Measurements from ENCODE around the gene MGAT4A. TPM values are rescaled to one million over a fixed set of nuclear protein-coding genes. Genes with fewer than 3 reads are reported as not detected.

MGAT4A gene
- total RNA-seq, 1 experiment from 2014 or later, result 23.0 TPM

DNA sequence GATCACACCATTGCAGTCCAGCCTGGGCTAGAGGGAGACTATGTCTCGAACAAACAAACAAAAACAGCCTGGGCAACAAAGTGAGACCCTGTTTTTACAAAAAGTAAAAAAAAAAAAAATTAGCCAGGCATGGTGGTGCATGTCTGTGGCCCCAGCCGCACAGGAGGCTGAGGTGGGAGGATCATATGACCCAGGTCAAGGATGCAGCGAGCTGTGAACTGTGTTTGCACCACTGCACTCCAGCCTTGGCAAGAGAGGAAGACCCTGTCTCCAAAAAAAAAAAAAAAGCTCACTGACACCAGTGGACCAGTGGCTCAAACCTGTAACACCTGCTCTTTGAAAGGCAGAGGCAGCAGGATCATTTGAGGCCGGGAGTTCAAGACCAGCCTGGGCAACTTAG is 82.5 kb downstream of the MGAT4A start:
- Mint-ChIP-seq H3K9me3 (ENCODE audit: low read depth, unreplicated experiment) (no peaks in the 10 kb centered on the region), H3K27me3 (ENCODE audit: unreplicated experiment) (no peaks in the 10 kb centered on the region), H3K27ac (ENCODE audit: unreplicated experiment) (no peak overlapping the region), H3K4me3 (ENCODE audit: low read depth, unreplicated experiment) (no peak overlapping the region), H3K4me1 (ENCODE audit: low read depth, unreplicated experiment) (peaks cover 7% of the 10 kb centered on the region), H3K36me3 (ENCODE audit: insufficient read depth, unreplicated experiment) (no peaks in the 10 kb centered on the region)
- TF ChIP-seq, protein P1, sequence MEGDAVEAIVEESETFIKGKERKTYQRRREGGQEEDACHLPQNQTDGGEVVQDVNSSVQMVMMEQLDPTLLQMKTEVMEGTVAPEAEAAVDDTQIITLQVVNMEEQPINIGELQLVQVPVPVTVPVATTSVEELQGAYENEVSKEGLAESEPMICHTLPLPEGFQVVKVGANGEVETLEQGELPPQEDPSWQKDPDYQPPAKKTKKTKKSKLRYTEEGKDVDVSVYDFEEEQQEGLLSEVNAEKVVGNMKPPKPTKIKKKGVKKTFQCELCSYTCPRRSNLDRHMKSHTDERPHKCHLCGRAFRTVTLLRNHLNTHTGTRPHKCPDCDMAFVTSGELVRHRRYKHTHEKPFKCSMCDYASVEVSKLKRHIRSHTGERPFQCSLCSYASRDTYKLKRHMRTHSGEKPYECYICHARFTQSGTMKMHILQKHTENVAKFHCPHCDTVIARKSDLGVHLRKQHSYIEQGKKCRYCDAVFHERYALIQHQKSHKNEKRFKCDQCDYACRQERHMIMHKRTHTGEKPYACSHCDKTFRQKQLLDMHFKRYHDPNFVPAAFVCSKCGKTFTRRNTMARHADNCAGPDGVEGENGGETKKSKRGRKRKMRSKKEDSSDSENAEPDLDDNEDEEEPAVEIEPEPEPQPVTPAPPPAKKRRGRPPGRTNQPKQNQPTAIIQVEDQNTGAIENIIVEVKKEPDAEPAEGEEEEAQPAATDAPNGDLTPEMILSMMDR (IDR thresholded peaks at IDR 0.05; ENCODE audit: unreplicated experiment), result no peak
- CTCF ChIA-PET, result interaction anchor here (1.3 to 1.7 kb wide), 3 partner anchors 82 to 221 kb away, joined by 3 to 6 read pairs (median 5); no protein-coding TSS in a partner anchor
- intact Hi-C loops (cut with micrococcal nuclease; ENCODE audit: unreplicated experiment), result no loop called here
- no TSS peak for BruUV-seq (replicated peaks)
- DNase-seq, result no peak

DNA sequence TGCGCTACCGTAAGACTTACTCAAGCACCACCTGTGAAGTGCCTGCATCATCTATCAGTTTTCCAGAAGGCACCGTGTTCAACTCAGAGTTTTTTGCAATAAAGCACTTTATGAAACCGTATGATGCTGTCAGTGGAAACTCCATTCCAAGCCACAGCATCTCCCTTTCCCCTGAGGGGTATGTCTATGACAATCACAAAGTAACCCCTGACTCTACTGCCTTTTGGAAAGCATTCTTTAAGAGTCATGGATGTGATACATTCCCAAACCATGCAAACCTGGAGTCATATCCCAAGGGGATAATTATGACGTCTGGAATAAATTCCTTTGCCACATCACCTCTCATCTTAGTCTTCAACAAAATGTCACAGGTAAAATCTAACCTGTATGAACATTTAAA is 83.3 kb downstream of the MGAT4A start:
- intact Hi-C loops (cut with micrococcal nuclease; ENCODE audit: unreplicated experiment), result no loop called here
- CTCF ChIA-PET, result no interaction called here
- no peaks in the 10 kb centered on the region for H3K36me3 Mint-ChIP-seq (ENCODE audit: insufficient read depth, unreplicated experiment)
- TF ChIP-seq, protein P1 (IDR thresholded peaks at IDR 0.05; ENCODE audit: unreplicated experiment), result no peak
- no peaks in the 10 kb centered on the region for H3K27me3 Mint-ChIP-seq (ENCODE audit: unreplicated experiment)
- no peaks in the 10 kb centered on the region for H3K9me3 Mint-ChIP-seq (ENCODE audit: low read depth, unreplicated experiment)
- H3K4me3 Mint-ChIP-seq (ENCODE audit: low read depth, unreplicated experiment), result no peak overlapping the region
- BruUV-seq (replicated peaks), result no TSS peak
- no peak for DNase-seq
- no peak overlapping the region for H3K27ac Mint-ChIP-seq (ENCODE audit: unreplicated experiment)
- H3K4me1 Mint-ChIP-seq (ENCODE audit: low read depth, unreplicated experiment), result peaks cover 7% of the 10 kb centered on the region

DNA sequence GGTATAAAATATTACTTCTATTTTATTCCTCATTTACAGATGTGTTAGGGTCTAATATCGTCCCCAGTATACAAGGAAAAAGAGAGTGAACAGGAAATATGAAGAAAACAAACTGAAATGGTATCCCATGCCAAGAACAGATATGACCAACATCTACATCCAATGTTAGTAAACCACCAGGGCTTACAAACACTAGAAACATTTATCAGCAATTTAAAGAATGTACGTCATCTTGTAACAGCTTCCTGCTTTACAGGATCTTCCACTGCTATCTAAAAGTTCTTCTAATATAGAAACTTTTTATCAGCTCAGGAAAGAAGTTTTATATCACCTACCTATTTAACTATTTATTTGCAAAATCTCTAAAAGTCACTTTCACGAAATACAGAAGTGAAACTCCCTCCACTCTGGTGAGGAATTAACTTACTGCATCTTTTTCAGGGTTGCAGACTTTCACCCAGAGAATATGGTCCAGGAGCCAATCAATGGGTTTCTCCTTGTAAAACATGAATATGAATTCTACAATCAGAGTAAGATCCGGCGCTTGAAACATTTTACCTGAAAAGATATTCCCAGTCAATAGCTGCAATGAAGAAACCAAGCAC is 87.3 kb downstream of the MGAT4A start:
- BruUV-seq (replicated peaks), result no TSS peak
- Mint-ChIP-seq H3K36me3 (ENCODE audit: insufficient read depth, unreplicated experiment) (peaks cover 4% of the 10 kb centered on the region), H3K9me3 (ENCODE audit: low read depth, unreplicated experiment) (no peaks in the 10 kb centered on the region), H3K4me3 (ENCODE audit: low read depth, unreplicated experiment) (no peak overlapping the region), H3K27ac (ENCODE audit: unreplicated experiment) (no peak overlapping the region), H3K27me3 (ENCODE audit: unreplicated experiment) (no peaks in the 10 kb centered on the region), H3K4me1 (ENCODE audit: low read depth, unreplicated experiment) (no peaks in the 10 kb centered on the region)
- TF ChIP-seq, protein P1 (IDR thresholded peaks at IDR 0.05; ENCODE audit: unreplicated experiment), result no peak
- intact Hi-C loops (cut with micrococcal nuclease; ENCODE audit: unreplicated experiment), result no loop called here
- DNase-seq, result no peak
- CTCF ChIA-PET, result no interaction called here

DNA sequence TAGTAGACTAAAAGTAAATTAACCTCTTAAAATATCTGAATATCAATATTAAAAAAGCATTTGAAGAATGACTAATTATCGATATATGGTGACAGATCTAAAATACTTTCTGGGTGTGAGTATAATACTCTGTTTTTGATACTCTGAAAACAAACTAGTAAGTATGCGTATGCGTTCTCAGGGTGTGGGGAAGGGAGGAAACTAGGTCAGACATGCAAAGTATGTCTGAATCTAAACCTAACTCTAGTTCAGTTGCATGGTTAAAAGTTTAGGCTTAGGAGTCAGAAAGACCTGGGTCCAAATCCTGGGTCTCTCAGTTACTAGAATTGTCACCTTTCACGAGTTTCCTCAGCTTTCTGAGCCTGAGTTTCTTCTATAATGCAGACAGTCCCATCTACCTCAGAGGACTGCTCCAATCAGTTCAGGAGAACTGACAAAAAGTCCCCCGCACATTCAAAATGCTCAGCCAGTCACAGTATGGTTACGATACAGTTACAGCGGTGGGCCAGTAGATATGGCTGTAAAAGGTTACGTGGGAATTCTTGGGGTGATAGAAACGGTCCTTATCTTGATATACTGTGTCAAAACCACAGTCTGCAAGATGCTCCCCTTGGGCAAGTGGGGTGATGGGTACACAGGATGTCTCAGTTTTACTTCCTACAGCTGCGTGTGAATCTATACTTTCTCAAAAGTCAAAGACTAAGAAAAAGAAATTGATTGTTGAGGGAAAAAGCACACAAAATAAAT is 93.4 kb downstream of the MGAT4A start:
- Mint-ChIP-seq H3K36me3 (ENCODE audit: insufficient read depth, unreplicated experiment) (peaks cover 4% of the 10 kb centered on the region), H3K27me3 (ENCODE audit: unreplicated experiment) (no peaks in the 10 kb centered on the region), H3K27ac (ENCODE audit: unreplicated experiment) (no peak overlapping the region), H3K4me3 (ENCODE audit: low read depth, unreplicated experiment) (no peak overlapping the region), H3K4me1 (ENCODE audit: low read depth, unreplicated experiment) (no peaks in the 10 kb centered on the region), H3K9me3 (ENCODE audit: low read depth, unreplicated experiment) (no peaks in the 10 kb centered on the region)
- intact Hi-C loops (cut with micrococcal nuclease; ENCODE audit: unreplicated experiment), result no loop called here
- DNase-seq, result no peak
- CTCF ChIA-PET, result no interaction called here
- no TSS peak for BruUV-seq (replicated peaks)
- TF ChIP-seq, protein P1 (IDR thresholded peaks at IDR 0.05; ENCODE audit: unreplicated experiment), result no peak

Data from Calu3 (cell line).